Measurements from ENCODE around the gene RNF40. TPM values are rescaled to one million over a fixed set of nuclear protein-coding genes. Genes with fewer than 3 reads are reported as not detected.
A peak's percentile ranks its signal among the peaks of the same experiment; 100 is the strongest.

RNF40 gene
- polyA plus RNA-seq, 1 donor = 40.2 TPM

- DNase-seq (ENCODE audit: low read depth) = no peak
These were observed 21.5 kb upstream of the RNF40 start for GRCh38 chr16:30740364-30741251.

GRCh38 chr16:30741461-30741914, 20.6 kb upstream of the RNF40 start:
- DNase-seq (ENCODE audit: low read depth) = no peak

- no peak for DNase-seq (ENCODE audit: low read depth)
These were observed 18.4 kb upstream of the RNF40 start for GRCh38 chr16:30743716-30744115.

- peak; percentile 90 for DNase-seq (ENCODE audit: low read depth)
These were observed 17.9 kb upstream of the RNF40 start for GRCh38 chr16:30744183-30744582.

- no peak for DNase-seq (ENCODE audit: low read depth)
These were observed 17.0 kb upstream of the RNF40 start for GRCh38 chr16:30745082-30745481.

GRCh38 chr16:30746638-30747175, 15.4 kb upstream of the RNF40 start:
- DNase-seq (ENCODE audit: low read depth) = no peak

GRCh38 chr16:30747331-30747730, 14.8 kb upstream of the RNF40 start:
- DNase-seq (ENCODE audit: low read depth) = no peak

- DNase-seq (ENCODE audit: low read depth) = peak; percentile 97
These were observed 14.1 kb upstream of the RNF40 start, which contains the start of gene PHKG2 for GRCh38 chr16:30747799-30748633. Gene PHKG2 (plus strand): TSS chr16:30748425. CDS start chr16:30748821, 396 bp downstream.

GRCh38 chr16:30748634-30749445, 13.3 kb upstream of the RNF40 start:
- no peak for DNase-seq (ENCODE audit: low read depth)

GRCh38 chr16:30750201-30750600, 11.9 kb upstream of the RNF40 start:
- no peak for DNase-seq (ENCODE audit: low read depth)

GRCh38 chr16:30750876-30751465, 11.2 kb upstream of the RNF40 start:
- no peak for DNase-seq (ENCODE audit: low read depth)

GRCh38 chr16:30753596-30753995, 8.5 kb upstream of the RNF40 start:
- DNase-seq (ENCODE audit: low read depth) = no peak

GRCh38 chr16:30755955-30756780, 6.0 kb upstream of the RNF40 start:
- no peak for DNase-seq (ENCODE audit: low read depth)

- DNase-seq (ENCODE audit: low read depth) = no peak
These were observed 5.4 kb upstream of the RNF40 start for GRCh38 chr16:30756781-30757100.

- DNase-seq (ENCODE audit: low read depth) = no peak
These were observed 4.8 kb upstream of the RNF40 start for GRCh38 chr16:30757316-30757715.

- DNase-seq (ENCODE audit: low read depth) = no peak
These were observed 3.1 kb upstream of the RNF40 start for GRCh38 chr16:30758988-30759491.

- DNase-seq (ENCODE audit: low read depth) = no peak
These were observed 2.0 kb upstream of the RNF40 start for GRCh38 chr16:30760001-30760559.

GRCh38 chr16:30760577-30761426, 1.3 kb upstream of the RNF40 start:
- no peak for DNase-seq (ENCODE audit: low read depth)

Data from forelimb muscle (tissue), 1 donor.